Common myeloid progenitor, CD34-positive (primary cell): ENCODE results near the gene PRDM11.
A peak's percentile ranks its signal among the peaks of the same experiment; 100 is the strongest.

ENCODE experiments used
- CTCF ChIA-PET: fragments of 350-600 bp; sonication (Branson Sonifier 250); formaldehyde crosslinking; loops from one replicate; lab custom pipeline; 2021; ENCODE audit warnings: antibody characterized with exemption; lab: Charles Lee
- POLR2A ChIA-PET: fragments of 350-600 bp; sonication (Branson Sonifier 250); formaldehyde crosslinking; loops from one replicate; lab custom pipeline; 2021; ENCODE audit warnings: antibody characterized with exemption; lab: Charles Lee
- DNase-seq, 3 donors: peaks; one replicate each; pipeline versions ENCODE4 v3.0.0 to v3.0.0-alpha.2; 2013
- H3K27ac ChIP-seq, 2 experiments: 1 replicate in 1 of 2; 2 replicates in 1 of 2; pipeline ENCODE4 v1.7.0; 2013; ENCODE audit warnings: inconsistent platforms in 2 of 2, low read length in 2 of 2, mild to moderate bottlenecking in 2 of 2, low read depth in 1 of 2, moderate library complexity in 1 of 2; ENCODE audit not compliant: severe bottlenecking in 2 of 2, insufficient read depth in 1 of 2, poor library complexity in 1 of 2
- H3K27me3 ChIP-seq, 5 experiments: replicated peaks in 2 of 5; 1 replicate in 3 of 5; 2 replicates in 2 of 5; pipeline versions ENCODE4 v1.6.1 to v1.7.0; 2013; ENCODE audit warnings: low read length in 4 of 5, mild to moderate bottlenecking in 2 of 5, moderate library complexity in 2 of 5, inconsistent platforms in 1 of 5; ENCODE audit not compliant: insufficient read depth in 5 of 5, control insufficient read depth in 4 of 5
- H3K36me3 ChIP-seq, 4 experiments: 1 replicate in 2 of 4; 2 replicates in 2 of 4; pipeline versions ENCODE4 v1.6.1 to v1.7.0; 2013; ENCODE audit warnings: low read length in 3 of 4, control low read depth in 1 of 4, mild to moderate bottlenecking in 1 of 4; ENCODE audit not compliant: control insufficient read depth in 4 of 4, insufficient read depth in 4 of 4
- H3K4me1 ChIP-seq, 4 experiments: 1 replicate in 3 of 4; 2 replicates in 1 of 4; pipeline versions ENCODE4 v1.6.1 to v1.7.1; 2013; ENCODE audit warnings: low read length in 3 of 4, mild to moderate bottlenecking in 3 of 4, control low read depth in 1 of 4, inconsistent platforms in 1 of 4, moderate library complexity in 1 of 4; ENCODE audit not compliant: control insufficient read depth in 4 of 4, insufficient read depth in 4 of 4; ENCODE audit errors: control extremely low read depth in 1 of 4
- H3K4me3 ChIP-seq, 7 experiments: 1 replicate in 4 of 7; 2 replicates in 3 of 7; pipeline versions ENCODE4 v1.5.1 to v1.7.0; 2013; ENCODE audit warnings: mild to moderate bottlenecking in 7 of 7, low read length in 6 of 7, moderate library complexity in 6 of 7, inconsistent platforms in 2 of 7, low read depth in 2 of 7, control low read depth in 1 of 7; ENCODE audit not compliant: insufficient read depth in 4 of 7, control insufficient read depth in 1 of 7; ENCODE audit errors: extremely low read depth in 1 of 7
- H3K9me3 ChIP-seq, 5 experiments: 1 replicate in 4 of 5; 2 replicates in 1 of 5; pipeline versions ENCODE4 v1.6.1 to v1.7.1; 2013; ENCODE audit warnings: low read length in 4 of 5, mild to moderate bottlenecking in 2 of 5, inconsistent platforms in 1 of 5, low read depth in 1 of 5, moderate library complexity in 1 of 5; ENCODE audit not compliant: control insufficient read depth in 4 of 5, insufficient read depth in 2 of 5; ENCODE audit errors: control extremely low read depth in 1 of 5
- WGBS: methylation state at CpG from one replicate; pipeline ENCODE4 v1.1.5; 2013; ENCODE audit not compliant: insufficient coverage; 5-methylcytosine and 5-hydroxymethylcytosine counted together

PRDM11 gene

DNA sequence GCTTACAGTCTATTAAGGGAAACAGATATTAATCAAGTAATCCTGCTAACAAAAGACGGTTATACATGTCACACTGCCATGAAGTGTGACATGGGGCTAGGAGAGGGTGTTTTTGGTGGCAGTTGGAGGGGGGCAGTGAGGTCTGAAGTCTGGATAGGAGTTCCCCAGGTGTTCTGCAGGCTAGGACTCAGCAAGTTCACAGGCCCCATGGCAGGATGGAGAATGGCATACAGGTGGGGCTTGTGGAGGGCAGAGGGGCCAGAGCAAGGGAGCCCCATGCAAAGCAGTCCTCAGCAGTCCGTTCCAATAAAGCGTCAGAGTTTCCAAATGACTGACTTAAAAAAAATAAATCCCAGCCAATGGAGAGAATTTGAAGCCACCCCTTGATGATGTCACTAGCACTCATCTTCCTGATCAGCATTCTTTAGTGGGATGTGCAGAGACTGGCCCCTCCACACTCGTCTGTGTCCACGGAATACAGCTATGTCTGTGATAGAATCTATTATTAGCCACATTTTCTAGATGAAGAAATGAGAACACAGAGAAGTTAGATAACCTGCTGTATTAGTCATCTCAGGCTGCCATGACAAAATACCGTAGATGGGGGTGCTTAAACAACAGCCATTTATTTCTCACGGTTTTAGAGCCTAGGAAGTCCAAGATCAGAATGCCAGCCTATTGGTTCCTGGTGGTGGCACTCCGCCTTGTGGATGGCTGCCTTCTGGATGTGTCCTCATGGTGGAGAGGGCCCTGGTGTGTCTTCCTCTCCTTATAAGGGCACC, 32.6 kb downstream of the PRDM11 start:
- peak; percentile 20 to 61 (median 51) for DNase-seq
- Histone ChIP-seq H3K4me3 (peak overlapping the region in 1 of 7 experiments; percentile 62), H3K4me1 (peaks cover 0 to 27% (median 20%) of the 10 kb centered on the region in 4 experiments), H3K27ac (no peak overlapping the region), H3K36me3 (peaks cover 0 to 21% (median 7%) of the 10 kb centered on the region in 4 experiments), H3K9me3 (no peaks in the 10 kb centered on the region), H3K27me3 (no peaks in the 10 kb centered on the region)
- ChIA-PET POLR2A (no interaction called here), CTCF (interaction anchor here (0.6 to 1.2 kb wide), 3 partner anchors 10 to 43 kb away, joined by 3 read pairs; no protein-coding TSS in a partner anchor)
- 90% methylated on average over 3 of the region's 8 CpGs for WGBS

DNA sequence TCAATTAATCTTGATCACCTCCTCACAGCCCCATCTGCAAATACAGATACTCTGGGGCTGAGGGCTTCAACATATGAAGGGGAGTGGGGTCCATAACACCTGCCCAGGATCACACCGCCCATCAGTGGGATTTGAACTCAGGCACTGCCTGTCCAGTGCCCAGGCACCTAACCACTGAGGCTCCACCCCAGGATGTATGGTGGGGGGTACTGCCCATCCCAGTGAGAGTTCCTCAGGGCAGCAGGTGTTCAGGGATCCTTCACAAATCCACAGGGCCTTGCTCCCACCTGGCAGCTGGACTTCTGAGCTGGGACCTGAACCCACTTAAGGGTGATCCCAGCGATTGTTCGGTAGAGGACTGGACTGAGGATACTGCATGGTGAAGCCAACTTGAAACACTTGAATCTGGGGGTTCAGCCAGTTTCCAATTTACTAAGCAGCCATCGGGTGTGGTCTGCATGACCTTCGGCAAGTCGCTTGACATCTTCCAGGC, 33.3 kb downstream of the PRDM11 start:
- H3K27me3 ChIP-seq = no peaks in the 10 kb centered on the region
- CTCF ChIA-PET = interaction anchor here (1.2 to 1.4 kb wide), 3 partner anchors 10 to 148 kb away, joined by 3 read pairs; no protein-coding TSS in a partner anchor
- H3K9me3 ChIP-seq = no peaks in the 10 kb centered on the region
- H3K4me1 ChIP-seq = peaks cover 0 to 33% (median 23%) of the 10 kb centered on the region in 4 experiments
- POLR2A ChIA-PET = no interaction called here
- no peak overlapping the region for H3K27ac ChIP-seq
- 54% methylated on average over 6 of the region's 6 CpGs for WGBS
- peaks cover 0 to 21% (median 8%) of the 10 kb centered on the region in 4 experiments for H3K36me3 ChIP-seq
- DNase-seq = no peak
- peak overlapping the region in 6 of 7 experiments; percentile 37 to 62 (median 55) for H3K4me3 ChIP-seq

DNA sequence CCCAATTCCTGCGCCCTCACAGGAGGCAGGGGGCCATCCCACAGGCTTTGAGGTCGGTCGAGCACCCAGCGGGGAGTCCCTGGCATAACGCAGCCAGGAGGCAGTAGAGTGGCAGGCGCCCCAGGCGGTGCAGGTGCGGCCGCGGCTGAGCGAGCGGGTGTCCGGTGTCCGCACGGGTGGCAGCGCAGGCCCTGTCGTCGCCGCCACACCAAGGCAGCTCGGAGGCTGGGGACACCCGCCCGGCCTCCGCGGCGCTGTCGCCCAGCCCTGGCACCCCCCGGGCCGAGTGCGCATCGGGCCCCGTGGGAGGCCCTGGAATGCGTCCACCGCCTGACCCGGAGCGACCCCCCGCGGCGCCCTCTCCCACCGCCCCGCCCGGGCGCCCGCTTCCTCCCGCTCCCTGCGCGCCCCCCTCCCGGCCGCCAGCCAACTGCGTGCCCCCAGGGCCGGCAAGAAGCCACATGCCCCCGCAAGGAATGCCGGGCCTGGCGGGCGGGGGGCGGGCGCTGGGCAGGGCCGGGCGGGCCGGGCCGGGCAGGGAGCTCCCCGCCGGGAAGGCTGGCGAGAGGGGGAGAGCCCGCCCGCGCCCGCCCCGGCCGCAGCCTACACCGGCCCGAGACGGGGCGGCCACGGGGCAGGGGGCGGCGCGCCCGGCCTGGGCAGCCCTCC, 33.9 kb downstream of the PRDM11 start:
- 2% methylated on average over 26 of the region's 78 CpGs for WGBS
- Histone ChIP-seq H3K9me3 (no peaks in the 10 kb centered on the region), H3K4me1 (peaks cover 0 to 39% (median 29%) of the 10 kb centered on the region in 4 experiments), H3K27me3 (no peaks in the 10 kb centered on the region), H3K27ac (peak overlapping the region in 1 of 2 experiments; percentile 36), H3K4me3 (peak overlapping the region in 6 of 7 experiments; percentile 37 to 62 (median 55)), H3K36me3 (peaks cover 0 to 21% (median 8%) of the 10 kb centered on the region in 4 experiments)
- DNase-seq = peak in 2 of 3 donors; percentile 33 to 52
- POLR2A ChIA-PET = no interaction called here
- CTCF ChIA-PET = interaction anchor here (1.2 to 2.0 kb wide), 3 partner anchors 11 to 148 kb away, joined by 3 to 7 read pairs (median 3); no protein-coding TSS in a partner anchor

DNA sequence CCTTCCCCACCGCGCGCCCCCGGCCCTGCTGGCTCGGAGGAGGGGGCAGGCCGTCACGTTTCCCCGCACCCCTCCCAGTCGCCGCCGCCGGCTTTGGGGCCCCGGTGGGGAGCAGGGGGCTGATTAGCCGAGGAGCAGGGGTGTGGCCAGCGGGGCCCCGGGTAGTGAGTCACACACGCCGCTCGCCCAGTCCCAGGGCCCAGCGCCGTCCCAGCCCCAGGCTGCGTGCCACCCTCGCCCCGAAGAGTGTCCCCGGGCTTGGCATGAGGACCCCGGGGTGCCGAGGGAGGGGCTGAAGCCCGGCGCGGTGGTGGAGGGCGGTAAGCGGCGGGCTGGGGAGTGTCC, 34.4 kb downstream of the PRDM11 start:
- H3K4me3 ChIP-seq = peak overlapping the region in 6 of 7 experiments; percentile 19 to 62 (median 45)
- CTCF ChIA-PET = interaction anchor here (0.9 to 2.4 kb wide), 5 partner anchors 10 to 147 kb away, joined by 3 to 11 read pairs (median 6); no protein-coding TSS in a partner anchor

DNA sequence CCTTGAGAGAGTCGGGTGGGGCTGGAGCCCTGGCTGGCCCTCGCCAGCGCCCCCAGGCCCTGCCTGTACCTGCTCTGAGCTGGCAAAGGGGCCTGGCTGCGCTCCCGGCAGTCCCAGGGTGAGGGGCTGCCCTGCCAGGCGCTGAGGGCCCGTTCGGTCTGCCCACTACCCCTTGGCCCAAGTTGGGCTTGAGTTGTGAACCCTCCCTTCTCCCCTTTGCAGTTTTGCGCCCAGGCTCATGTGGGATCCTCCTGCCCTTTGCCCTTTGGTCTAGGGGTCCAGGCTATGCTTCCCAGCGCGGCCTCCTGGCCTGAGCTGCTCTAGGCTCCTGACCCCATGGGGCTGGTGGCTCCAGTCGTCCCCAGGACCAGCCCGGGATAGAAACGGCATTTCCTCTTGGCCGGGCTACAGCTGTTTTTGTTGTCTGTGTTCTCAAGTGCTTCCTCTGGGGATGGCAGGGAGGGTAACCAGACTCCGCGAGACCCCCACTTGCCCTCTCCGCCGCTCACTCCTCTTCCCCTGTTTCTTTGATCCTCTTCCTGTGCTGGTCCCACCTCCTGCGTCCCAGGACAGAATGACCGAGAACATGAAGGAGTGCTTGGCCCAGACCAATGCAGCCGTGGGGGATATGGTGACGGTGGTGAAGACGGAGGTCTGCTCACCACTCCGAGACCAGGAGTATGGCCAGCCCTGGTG, 34.9 kb downstream of the PRDM11 start:
- H3K4me3 ChIP-seq = peak overlapping the region in 5 of 7 experiments; percentile 21 to 62 (median 47)

More for the DNA sequence above, 34.4 kb downstream of the PRDM11 start:
- POLR2A ChIA-PET = interaction anchor here (0.7 kb wide), 1 partner anchor 16 kb away, joined by 3 read pairs; no protein-coding TSS in a partner anchor
- Histone ChIP-seq H3K4me1 (peaks cover 0 to 44% (median 32%) of the 10 kb centered on the region in 4 experiments), H3K27me3 (no peaks in the 10 kb centered on the region), H3K27ac (peak overlapping the region in 1 of 2 experiments; percentile 36), H3K36me3 (peaks cover 0 to 24% (median 8%) of the 10 kb centered on the region in 4 experiments), H3K9me3 (no peaks in the 10 kb centered on the region)
- peak; percentile 70 to 89 (median 80) for DNase-seq
- under 1% methylated on average over 20 of the region's 33 CpGs for WGBS

DNA sequence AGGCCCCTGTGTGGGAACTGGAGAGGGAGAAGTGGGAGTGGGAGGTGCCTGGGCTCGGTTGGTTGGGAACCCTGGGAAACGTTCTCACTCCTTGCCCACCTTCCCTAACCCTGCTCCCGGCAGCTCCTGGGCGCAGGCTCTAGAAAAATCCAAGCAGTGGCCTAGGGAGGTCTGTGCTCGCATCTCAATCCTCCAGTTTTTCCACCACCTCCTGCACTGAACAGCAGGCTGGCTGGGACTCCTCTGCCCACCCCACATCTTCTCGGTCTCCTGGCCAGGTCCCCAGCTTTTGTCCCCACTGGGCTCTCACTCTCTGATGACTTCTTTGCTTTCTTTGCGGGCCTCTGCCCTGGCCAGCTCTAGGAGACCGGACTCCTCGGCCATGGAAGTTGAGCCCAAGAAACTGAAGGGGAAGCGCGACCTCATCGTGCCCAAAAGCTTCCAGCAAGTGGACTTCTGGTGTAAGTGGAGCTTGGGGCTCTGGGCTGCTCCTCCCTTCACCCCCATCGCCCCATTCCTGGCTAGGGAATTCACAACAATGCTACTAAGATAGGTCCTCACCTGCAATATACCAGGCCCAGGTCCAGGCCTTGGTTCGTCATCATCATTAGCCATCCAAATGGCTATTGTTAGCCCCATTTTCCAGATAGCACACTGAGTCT, 35.6 kb downstream of the PRDM11 start:
- peaks cover 0 to 47% (median 32%) of the 10 kb centered on the region in 4 experiments for H3K4me1 ChIP-seq
- no peak overlapping the region for H3K27ac ChIP-seq
- ChIA-PET CTCF (interaction anchor here (0.9 to 2.4 kb wide), 8 partner anchors 9 to 71 kb away, joined by 3 to 11 read pairs (median 4); no protein-coding TSS in a partner anchor), POLR2A (no interaction called here)
- H3K9me3 ChIP-seq = no peaks in the 10 kb centered on the region
- whole genome bisulfite sequencing = 97% methylated on average over 11 of the region's 14 CpGs
- no peak for DNase-seq
- H3K36me3 ChIP-seq = peaks cover 0 to 29% (median 14%) of the 10 kb centered on the region in 4 experiments
- H3K27me3 ChIP-seq = no peaks in the 10 kb centered on the region
- no peak overlapping the region for H3K4me3 ChIP-seq

More for the DNA sequence above, 34.9 kb downstream of the PRDM11 start:
- Histone ChIP-seq H3K27ac (peak overlapping the region in 1 of 2 experiments; percentile 36), H3K4me1 (peaks cover 0 to 47% (median 32%) of the 10 kb centered on the region in 4 experiments), H3K27me3 (no peaks in the 10 kb centered on the region), H3K36me3 (peaks cover 0 to 24% (median 11%) of the 10 kb centered on the region in 4 experiments), H3K9me3 (no peaks in the 10 kb centered on the region)
- POLR2A ChIA-PET = interaction anchor here (0.7 kb wide), 1 partner anchor 16 kb away, joined by 3 read pairs; no protein-coding TSS in a partner anchor
- 33% methylated on average over 22 of the region's 25 CpGs for WGBS
- DNase-seq = no peak
- CTCF ChIA-PET = interaction anchor here (0.9 to 2.4 kb wide), 6 partner anchors 10 to 147 kb away, joined by 3 to 11 read pairs (median 6); no protein-coding TSS in a partner anchor
